GM10266 (cell line): ENCODE results near the gene KRTAP10-2.
"Not testable (repeated sequence)": the region's sequence is repeated elsewhere in the genome, so short reads cannot be mapped to it uniquely, and the experiment has no call there.

ENCODE experiments used
- DNase-seq: peaks from one replicate; pipeline ENCODE4 v3.0.0; 2012; ENCODE audit errors: extremely low spot score
- CTCF ChIP-seq: IDR thresholded peaks from 2 replicates; pipeline ENCODE4 v1.5.1; 2012; ENCODE audit warnings: mild to moderate bottlenecking, low read depth; ENCODE audit not compliant: control insufficient read depth, insufficient read depth; ENCODE audit errors: missing control alignments

Gene KRTAP10-2

GRCh38 chr21:44567481-44568171 is 16.3 kb upstream of the KRTAP10-2 start:
- no peak for DNase-seq
- TF ChIP-seq CTCF, result no peak

GRCh38 chr21:44566403-44566802 is 15.1 kb upstream of the KRTAP10-2 start:
- no peak for TF ChIP-seq CTCF
- DNase-seq, result no peak

- no peak for TF ChIP-seq CTCF
- no peak for DNase-seq
Measured at GRCh38 chr21:44564886-44565598, 13.7 kb upstream of the KRTAP10-2 start.

- no peak for TF ChIP-seq CTCF
- no peak for DNase-seq
Measured at GRCh38 chr21:44564099-44564498, 12.8 kb upstream of the KRTAP10-2 start.

- no peak for TF ChIP-seq CTCF
- DNase-seq, result no peak
Measured at GRCh38 chr21:44558695-44559094, 7.4 kb upstream of the KRTAP10-2 start, which contains the start of gene KRTAP10-3. TSS of gene KRTAP10-3 (minus strand) at chr21:44558795. CDS start at chr21:44558715, 80 bp downstream.

- not testable (repeated sequence) for DNase-seq
Measured at GRCh38 chr21:44558329-44558675, 7.0 kb upstream of the KRTAP10-2 start.

- no peak for DNase-seq
- no peak for TF ChIP-seq CTCF
Measured at GRCh38 chr21:44557491-44558328, 6.4 kb upstream of the KRTAP10-2 start.
